H9 (cell line): ENCODE results near the gene NPAS3. TPM values are rescaled to one million over a fixed set of nuclear protein-coding genes. Genes with fewer than 3 reads are reported as not detected.

Experiments used
- DNase-seq: peaks from one replicate; pipeline ENCODE4 v3.0.0-alpha.2; 2017
- H2AFZ ChIP-seq: one replicate; pipeline ENCODE4 v1.6.1; 2013; ENCODE audit warnings: mild to moderate bottlenecking, low read length, control low read depth, moderate library complexity
- H2AK5ac ChIP-seq: 2 replicates; pipeline ENCODE4 v1.6.1; 2013; ENCODE audit warnings: low read length, control low read depth, mixed read lengths; ENCODE audit not compliant: insufficient read length
- H2BK120ac ChIP-seq: one replicate; pipeline ENCODE4 v1.6.1; 2013; ENCODE audit warnings: low read depth, mild to moderate bottlenecking, low read length, control low read depth, inconsistent platforms; ENCODE audit not compliant: poor library complexity, severe bottlenecking
- H2BK12ac ChIP-seq: 2 replicates; pipeline ENCODE4 v1.6.1; 2013; ENCODE audit warnings: low read length, control low read depth, mixed read lengths, low read depth; ENCODE audit not compliant: insufficient read length
- H2BK15ac ChIP-seq: 2 replicates; pipeline ENCODE4 v1.6.1; 2013; ENCODE audit warnings: low read depth, low read length, control low read depth
- H2BK20ac ChIP-seq: one replicate; pipeline ENCODE4 v1.6.1; 2013; ENCODE audit warnings: low read depth, mild to moderate bottlenecking, low read length, control low read depth, inconsistent platforms; ENCODE audit not compliant: poor library complexity, severe bottlenecking
- H2BK5ac ChIP-seq: 2 replicates; pipeline ENCODE4 v1.6.1; 2013; ENCODE audit warnings: low read length, control low read depth, mixed read lengths; ENCODE audit not compliant: insufficient read length
- H3K14ac ChIP-seq: 2 replicates; pipeline ENCODE4 v1.6.1; 2013; ENCODE audit warnings: low read length, control low read depth; ENCODE audit not compliant: insufficient read depth
- H3K18ac ChIP-seq: 2 replicates; pipeline ENCODE4 v1.6.1; 2013; ENCODE audit warnings: low read depth, mild to moderate bottlenecking, mixed read lengths, low read length, control low read depth; ENCODE audit not compliant: insufficient read length
- H3K23ac ChIP-seq: 2 replicates; pipeline ENCODE4 v1.6.1; 2013; ENCODE audit warnings: low read length, control low read depth, mixed read lengths, low read depth; ENCODE audit not compliant: insufficient read length
- H3K23me2 ChIP-seq: 2 replicates; pipeline ENCODE4 v1.6.1; 2013; ENCODE audit warnings: low read depth, mild to moderate bottlenecking, mixed read lengths, low read length, control low read depth; ENCODE audit not compliant: insufficient read length, poor library complexity, severe bottlenecking
- H3K27ac ChIP-seq: 2 replicates; pipeline ENCODE4 v1.5.1; 2013; ENCODE audit warnings: low read length, control low read depth, mixed read lengths, low read depth; ENCODE audit not compliant: insufficient read length
- H3K27me3 ChIP-seq: 2 replicates; pipeline ENCODE4 v1.6.1; 2013; ENCODE audit warnings: low read length, control low read depth, inconsistent platforms; ENCODE audit not compliant: insufficient read depth
- H3K4ac ChIP-seq: 2 replicates; pipeline ENCODE4 v1.6.1; 2013; ENCODE audit warnings: low read depth, mild to moderate bottlenecking, control low read depth, inconsistent platforms, low read length, moderate library complexity
- H3K4me1 ChIP-seq: 2 replicates; pipeline ENCODE4 v1.6.1; 2013; ENCODE audit warnings: low read length, control low read depth, inconsistent platforms; ENCODE audit not compliant: insufficient read depth
- H3K4me2 ChIP-seq: 2 replicates; pipeline ENCODE4 v1.6.1; 2013; ENCODE audit warnings: low read length, control low read depth, mixed read lengths; ENCODE audit not compliant: insufficient read length, insufficient read depth
- H3K56ac ChIP-seq: 2 replicates; pipeline ENCODE4 v1.6.1; 2013; ENCODE audit warnings: low read depth, mild to moderate bottlenecking, mixed read lengths, low read length, control low read depth; ENCODE audit not compliant: insufficient read length
- H3K79me1 ChIP-seq: 2 replicates; pipeline ENCODE4 v1.6.1; 2013; ENCODE audit warnings: low read depth, mild to moderate bottlenecking, moderate library complexity, low read length, control low read depth, inconsistent platforms; ENCODE audit not compliant: insufficient read depth, poor library complexity, severe bottlenecking
- H3K79me2 ChIP-seq: 2 replicates; pipeline ENCODE4 v1.6.1; 2013; ENCODE audit warnings: low read length, control low read depth, inconsistent platforms; ENCODE audit not compliant: insufficient read depth
- H3K9ac ChIP-seq: 2 replicates; pipeline ENCODE4 v1.6.1; 2013; ENCODE audit warnings: low read length, control low read depth, mixed read lengths; ENCODE audit not compliant: insufficient read length; ENCODE audit errors: extremely low read depth
- H3K9me3 ChIP-seq: one replicate; pipeline ENCODE4 v1.6.1; 2013; ENCODE audit warnings: low read depth, low read length, inconsistent platforms; ENCODE audit not compliant: control insufficient read depth
- H3T11ph ChIP-seq: one replicate; pipeline ENCODE4 v1.6.1; 2013; ENCODE audit warnings: mild to moderate bottlenecking, low read length, control low read depth, inconsistent platforms
- H4K20me1 ChIP-seq: one replicate; pipeline ENCODE4 v1.6.1; 2013; ENCODE audit not compliant: control insufficient read depth, insufficient read length, insufficient read depth
- H4K5ac ChIP-seq: 2 replicates; pipeline ENCODE4 v1.6.1; 2013; ENCODE audit warnings: low read depth, mild to moderate bottlenecking, mixed read lengths, low read length, control low read depth; ENCODE audit not compliant: insufficient read length
- H4K8ac ChIP-seq: replicated peaks from 2 replicates; pipeline ENCODE4 v1.6.1; 2013; ENCODE audit warnings: low read length, control low read depth, mixed read lengths, low read depth; ENCODE audit not compliant: insufficient read length
- H4K91ac ChIP-seq: 2 replicates; pipeline ENCODE4 v1.6.1; 2013; ENCODE audit warnings: low read depth, mild to moderate bottlenecking, moderate library complexity, mixed read lengths, low read length, control low read depth; ENCODE audit not compliant: insufficient read length
- H3K27ac Mint-ChIP-seq, 3 experiments: 2 replicates in 2 of 3; 3 replicates in 1 of 3; pipeline ENCODE4 v1.8.0; 2020 to 2021; ENCODE audit warnings: mixed read lengths in 3 of 3, mild to moderate bottlenecking in 1 of 3, moderate library complexity in 1 of 3
- H3K27me3 Mint-ChIP-seq: 2 replicates; pipeline ENCODE4 v1.8.0; 2021; ENCODE audit warnings: low read depth, mild to moderate bottlenecking, moderate library complexity, mixed read lengths
- H3K36me3 Mint-ChIP-seq, 3 experiments: 2 replicates in 2 of 3; 3 replicates in 1 of 3; pipeline ENCODE4 v1.8.0; 2020 to 2021; ENCODE audit warnings: low read depth in 3 of 3, mixed read lengths in 3 of 3; ENCODE audit not compliant: insufficient read depth in 1 of 3
- H3K4me1 Mint-ChIP-seq, 2 experiments: 2 replicates each; pipeline ENCODE4 v1.8.0; 2020; ENCODE audit warnings: mixed read lengths in 2 of 2
- H3K4me3 Mint-ChIP-seq, 2 experiments: 2 replicates in 1 of 2; 3 replicates in 1 of 2; pipeline ENCODE4 v1.8.0; 2020 to 2021; ENCODE audit warnings: mild to moderate bottlenecking in 2 of 2, mixed read lengths in 2 of 2, moderate library complexity in 1 of 2
- H3K9me3 Mint-ChIP-seq, 2 experiments: 2 replicates in 1 of 2; 3 replicates in 1 of 2; pipeline ENCODE4 v1.8.0; 2020; ENCODE audit warnings: mild to moderate bottlenecking in 2 of 2, mixed read lengths in 2 of 2, moderate library complexity in 1 of 2
- CTCF ChIP-seq: fragments of 200-600 bp; sonication (generic); conservative IDR thresholded peaks from 3 replicates; pipeline ENCODE4 v1.8.0; 2021; ENCODE audit warnings: antibody characterized with exemption, mild to moderate bottlenecking
- WGBS: extraction: QIAGEN DNeasy Blood & Tissue Kit; methylation state at CpG from one replicate; pipeline ENCODE4 v1.1.7; 2013; ENCODE audit warnings: missing lambda C conversion rate, low lambda C conversion rate, mixed read lengths; ENCODE audit not compliant: insufficient read length; ENCODE audit errors: extremely low coverage; 5-methylcytosine and 5-hydroxymethylcytosine counted together
- total RNA-seq: library from RNA; stranded (reverse); gene quantifications from 2 replicates; pipeline ENCODE4 v1.2.1, GENCODE V29; 2021

NPAS3 gene
- total RNA-seq, 1 experiment from 2014 or later, result 0.17 TPM

- TF ChIP-seq CTCF, result no peak
- Histone ChIP-seq H4K20me1 (no peaks in the 10 kb centered on the region), H4K8ac (no peak overlapping the region), H2AK5ac (no peak overlapping the region), H3K27ac (no peak overlapping the region), H3K27me3 (no peaks in the 10 kb centered on the region), H3K4me2 (no peak overlapping the region), H3K56ac (no peak overlapping the region), H3K23me2 (no peaks in the 10 kb centered on the region), H2BK5ac (no peak overlapping the region), H3K9me3 (peaks cover 41% of the 10 kb centered on the region), H3K4me1 (no peaks in the 10 kb centered on the region), H2BK12ac (no peak overlapping the region), H2AFZ (no peak overlapping the region), H4K5ac (no peak overlapping the region), H3K4ac (no peak overlapping the region), H3K14ac (no peak overlapping the region), H3K23ac (no peak overlapping the region), H4K91ac (no peak overlapping the region), H3T11ph (no peak overlapping the region), H3K79me2 (no peaks in the 10 kb centered on the region), H3K79me1 (no peaks in the 10 kb centered on the region), H2BK15ac (no peak overlapping the region), H3K18ac (no peak overlapping the region), H2BK120ac (no peak overlapping the region), H2BK20ac (no peak overlapping the region), H3K9ac (no peak overlapping the region)
- no peaks in the 10 kb centered on the region; the same call in 1 of the 2 replicates for H3K27me3 Mint-ChIP-seq
- WGBS, result no CpG with 5 or more reads among the region's 1 CpG
- H3K4me3 Mint-ChIP-seq, result no peak overlapping the region
- no peak for DNase-seq
- H3K9me3 Mint-ChIP-seq, result peaks cover 47 to 64% of the 10 kb centered on the region in 2 experiments
- no peaks in the 10 kb centered on the region for H3K4me1 Mint-ChIP-seq
- no peak overlapping the region for H3K27ac Mint-ChIP-seq
- H3K36me3 Mint-ChIP-seq, result peaks cover 26 to 38% (median 27%) of the 10 kb centered on the region in 3 experiments
Measured at GRCh38 chr14:33404054-33404453, 465.4 kb downstream of the NPAS3 start.
